IPS DF 6.9 (cell line): ENCODE data around the gene ATG101.
"Not testable (repeated sequence)": the region's sequence is repeated elsewhere in the genome, so short reads cannot be mapped to it uniquely, and the experiment has no call there.

Experiments used
- DNase-seq: peaks from one replicate; pipeline ENCODE4 v3.0.0-alpha.2; 2013; ENCODE audit warnings: low read depth, low spot score
- H3K27ac ChIP-seq: one replicate; pipeline ENCODE4 v1.5.1; 2013; ENCODE audit warnings: low read length, control low read depth
- H3K27me3 ChIP-seq: 2 replicates; pipeline ENCODE4 v1.6.1; 2013; ENCODE audit warnings: mild to moderate bottlenecking, low read length; ENCODE audit not compliant: control insufficient read depth, insufficient read depth
- H3K36me3 ChIP-seq: 2 replicates; pipeline ENCODE4 v1.6.1; 2013; ENCODE audit warnings: low read length; ENCODE audit not compliant: control insufficient read depth, insufficient read depth
- H3K4me1 ChIP-seq: 2 replicates; pipeline ENCODE4 v1.6.1; 2013; ENCODE audit warnings: low read length; ENCODE audit not compliant: control insufficient read depth, insufficient read depth
- H3K4me3 ChIP-seq: 2 replicates; pipeline ENCODE4 v1.5.1; 2013; ENCODE audit warnings: mild to moderate bottlenecking, low read length
- H3K9me3 ChIP-seq: 2 replicates; pipeline ENCODE4 v1.6.1; 2013; ENCODE audit warnings: low read length, inconsistent platforms; ENCODE audit not compliant: control insufficient read depth, insufficient read depth
- WGBS: extraction: QIAGEN DNeasy Blood & Tissue Kit; methylation state at CpG from one replicate; pipeline ENCODE4 v1.1.7; 2013; ENCODE audit warnings: mixed read lengths, missing lambda C conversion rate; ENCODE audit not compliant: insufficient read length, insufficient coverage; 5-methylcytosine and 5-hydroxymethylcytosine counted together

Gene ATG101

DNA sequence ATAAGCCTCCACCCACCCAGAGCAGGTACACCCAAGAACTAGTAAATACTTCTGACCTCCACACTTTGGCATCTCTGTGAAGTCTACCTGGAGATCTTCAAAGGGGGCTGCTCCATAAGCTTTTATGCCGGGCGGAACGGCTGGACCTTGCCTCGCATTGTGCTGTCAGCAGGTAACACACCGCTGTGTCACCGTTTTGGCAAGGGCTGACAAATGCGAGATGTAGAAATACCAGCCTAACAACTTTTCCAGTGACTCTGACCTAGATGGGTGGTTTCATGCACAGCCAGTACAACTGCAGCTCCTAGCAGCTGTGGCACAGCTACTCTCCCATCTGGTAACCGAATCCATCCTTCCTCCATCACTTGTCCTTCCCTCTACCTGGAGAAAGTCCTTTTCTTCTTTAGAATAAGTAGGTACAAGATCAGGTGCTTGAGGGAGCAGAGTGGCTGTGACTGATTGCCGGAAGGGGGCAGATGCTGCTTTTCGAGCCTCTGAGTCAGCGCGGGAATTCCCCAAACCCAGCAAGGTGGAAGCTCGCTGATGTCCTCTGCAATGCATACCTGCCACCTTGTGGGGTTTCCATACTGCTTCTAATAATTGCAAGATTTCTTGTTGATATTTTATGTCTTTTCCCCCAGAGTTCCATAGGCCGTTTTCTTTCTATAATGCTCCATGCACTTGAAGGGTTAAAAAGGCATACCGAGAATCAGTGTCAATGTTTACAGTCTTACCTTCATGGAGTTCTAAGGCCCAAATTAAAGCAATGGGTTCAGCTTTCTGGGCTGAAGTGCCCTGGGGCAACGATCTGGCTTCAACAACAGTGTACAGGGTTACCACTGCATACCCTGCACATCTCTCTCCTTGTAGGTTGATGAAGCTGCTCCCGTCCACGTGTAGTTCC is 46.7 kb downstream of the ATG101 start:
- WGBS, result no CpG with 5 or more reads among the region's 18 CpGs
- not testable (repeated sequence) for H3K36me3 ChIP-seq, DNase-seq, H3K9me3 ChIP-seq, H3K27me3 ChIP-seq, H3K4me1 ChIP-seq, H3K27ac ChIP-seq, H3K4me3 ChIP-seq

DNA sequence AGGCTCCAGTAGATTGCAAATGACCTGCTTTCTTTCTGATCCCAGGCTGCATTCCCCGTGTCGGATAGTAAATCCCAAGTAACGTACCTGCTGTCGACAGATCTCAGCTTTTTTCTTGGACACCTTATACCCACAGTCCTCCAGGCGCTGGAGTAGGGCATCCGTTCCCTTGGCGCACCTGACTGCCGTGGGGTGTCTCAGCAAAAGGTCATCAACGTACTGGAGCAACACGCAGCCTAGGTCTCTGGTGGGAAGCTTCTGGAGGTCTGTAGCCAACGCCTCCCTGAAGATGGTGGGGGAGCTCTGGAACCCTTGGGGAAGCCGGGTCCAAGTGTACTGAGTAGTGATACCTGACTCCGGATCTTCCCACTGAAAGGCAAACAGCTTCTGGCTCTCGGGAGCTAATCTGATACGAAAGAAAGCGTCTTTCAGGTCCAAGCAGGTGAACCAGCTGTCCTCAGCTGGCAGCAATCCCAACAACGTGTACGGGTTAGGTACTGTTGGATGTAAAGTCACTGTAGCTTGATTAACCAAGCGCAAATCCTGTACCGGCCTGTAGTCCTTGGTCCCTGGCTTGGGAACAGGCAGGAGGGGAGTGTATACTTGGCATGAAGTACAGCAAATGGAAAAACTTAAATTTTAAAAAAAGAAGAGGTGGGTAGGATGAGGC is 48.2 kb downstream of the ATG101 start:
- not testable (repeated sequence) for H3K27ac ChIP-seq, H3K36me3 ChIP-seq, H3K9me3 ChIP-seq, H3K27me3 ChIP-seq, H3K4me3 ChIP-seq, DNase-seq
- WGBS, result no CpG with 5 or more reads among the region's 20 CpGs
- peaks cover 14% of the 10 kb centered on the region for H3K4me1 ChIP-seq

GRCh38 chr12:52119398-52120254 is 49.8 kb downstream of the ATG101 start:
- Histone ChIP-seq H3K4me1 (peaks cover 17% of the 10 kb centered on the region), H3K4me3 (no peak overlapping the region), H3K27ac (no peak overlapping the region), H3K27me3 (no peaks in the 10 kb centered on the region), H3K36me3 (no peaks in the 10 kb centered on the region), H3K9me3 (no peaks in the 10 kb centered on the region)
- DNase-seq, result no peak
- no CpG with 5 or more reads among the region's 23 CpGs for WGBS

DNA sequence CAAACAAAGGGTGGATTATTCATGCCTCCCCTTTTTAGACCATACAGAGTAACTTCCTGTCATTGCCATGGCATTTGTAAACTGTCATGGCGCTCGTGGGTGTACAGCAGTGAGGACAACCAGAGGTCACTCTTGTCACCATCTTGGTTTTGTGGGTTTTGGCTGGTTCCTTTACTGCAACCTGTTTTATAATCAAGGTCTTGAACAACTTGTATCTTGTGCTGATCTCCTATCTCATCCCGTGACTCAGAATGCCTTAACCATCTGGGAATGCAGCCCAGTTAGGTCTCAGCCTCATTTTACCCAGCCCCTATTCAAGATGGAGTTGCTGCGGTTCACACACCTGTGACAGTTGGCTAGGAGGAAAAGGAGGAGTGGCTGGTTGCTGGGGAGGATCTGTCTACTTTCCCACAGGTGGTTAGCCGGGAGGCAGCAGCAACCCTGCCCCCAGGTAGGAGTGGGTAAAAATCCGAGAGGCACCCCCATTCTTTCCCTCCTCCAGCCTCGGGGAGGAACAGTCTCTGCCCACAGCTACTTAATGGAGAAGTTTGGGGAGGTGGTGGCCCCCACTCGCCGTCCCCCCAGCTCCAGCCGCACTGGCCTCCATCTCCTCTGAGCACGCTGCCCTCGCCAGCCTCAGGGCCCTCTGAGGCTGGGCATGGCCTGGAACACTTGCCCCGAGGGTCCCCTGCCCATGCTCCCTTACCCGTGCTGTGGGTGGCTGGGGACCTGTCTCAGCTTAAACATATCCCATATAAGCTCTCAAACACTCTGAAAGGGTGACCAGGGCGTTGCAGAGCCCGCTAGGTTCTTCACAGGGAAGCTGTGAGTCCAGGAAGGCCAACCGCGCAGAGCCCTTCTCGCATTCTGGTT is 51.4 kb downstream of the ATG101 start:
- no peaks in the 10 kb centered on the region for H3K36me3 ChIP-seq
- peaks cover 29% of the 10 kb centered on the region for H3K4me1 ChIP-seq
- no peak overlapping the region for H3K4me3 ChIP-seq
- H3K27me3 ChIP-seq, result no peaks in the 10 kb centered on the region
- H3K9me3 ChIP-seq, result no peaks in the 10 kb centered on the region
- WGBS, result no CpG with 5 or more reads among the region's 19 CpGs
- no peak for DNase-seq
- H3K27ac ChIP-seq, result no peak overlapping the region

- no CpG with 5 or more reads among the region's 18 CpGs for WGBS
- Histone ChIP-seq H3K36me3 (no peaks in the 10 kb centered on the region), H3K27ac (no peak overlapping the region), H3K4me1 (peaks cover 29% of the 10 kb centered on the region), H3K4me3 (no peak overlapping the region), H3K27me3 (no peaks in the 10 kb centered on the region), H3K9me3 (no peaks in the 10 kb centered on the region)
- no peak for DNase-seq
Observed at GRCh38 chr12:52121824-52122539, 52.2 kb downstream of the ATG101 start.

GRCh38 chr12:52122540-52122871 is 52.7 kb downstream of the ATG101 start:
- DNase-seq, result no peak
- WGBS, result no CpG with 5 or more reads among the region's 4 CpGs

GRCh38 chr12:52122904-52123303 is 53.1 kb downstream of the ATG101 start:
- WGBS, result no CpG with 5 or more reads among the region's 7 CpGs
- no peak overlapping the region for H3K4me3 ChIP-seq
- H3K4me1 ChIP-seq, result peaks cover 30% of the 10 kb centered on the region
- H3K36me3 ChIP-seq, result no peaks in the 10 kb centered on the region
- no peaks in the 10 kb centered on the region for H3K27me3 ChIP-seq
- H3K9me3 ChIP-seq, result no peaks in the 10 kb centered on the region
- no peak overlapping the region for H3K27ac ChIP-seq
- no peak for DNase-seq

More at GRCh38 chr12:52122540-52122871, 52.7 kb downstream of the ATG101 start:
- Histone ChIP-seq H3K27me3 (no peaks in the 10 kb centered on the region), H3K4me1 (peaks cover 30% of the 10 kb centered on the region), H3K4me3 (no peak overlapping the region), H3K9me3 (no peaks in the 10 kb centered on the region), H3K27ac (no peak overlapping the region), H3K36me3 (no peaks in the 10 kb centered on the region)

DNA sequence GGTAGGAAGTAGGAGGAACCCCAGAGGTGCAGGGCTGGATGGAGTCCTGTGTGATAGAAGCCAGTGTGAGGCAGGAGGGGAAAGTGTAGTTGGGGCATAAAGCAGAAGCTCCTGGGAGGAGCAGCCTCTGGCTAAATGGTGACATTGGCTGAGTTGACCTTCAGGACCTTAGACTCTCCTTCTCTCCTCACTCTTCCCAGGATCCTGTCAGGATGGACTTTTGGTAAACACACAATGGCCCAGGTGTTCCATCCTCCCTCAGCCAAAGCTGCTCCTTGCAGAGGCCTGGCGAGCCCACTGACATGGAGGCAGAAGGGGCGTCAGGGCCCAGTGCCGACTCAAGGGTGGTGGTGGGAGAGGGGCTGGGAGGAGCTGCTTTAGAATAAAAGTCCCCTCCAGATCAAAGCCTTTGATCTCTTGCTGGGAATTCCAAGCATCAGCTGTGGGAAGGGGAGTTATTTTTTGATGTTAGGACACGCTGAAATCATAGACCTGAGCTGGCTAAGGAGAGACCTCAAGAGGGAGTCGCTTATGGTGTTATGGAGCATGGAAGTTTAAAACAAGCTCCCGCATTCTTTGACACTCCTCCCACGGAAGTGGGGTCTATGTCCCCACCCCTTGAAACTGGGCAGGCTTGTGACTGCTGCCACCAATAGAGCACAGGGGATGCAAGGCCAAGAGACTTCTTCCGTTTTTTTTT is 53.9 kb downstream of the ATG101 start:
- no peak for DNase-seq
- H3K36me3 ChIP-seq, result no peaks in the 10 kb centered on the region
- no peak overlapping the region for H3K27ac ChIP-seq
- no peaks in the 10 kb centered on the region for H3K9me3 ChIP-seq
- peaks cover 30% of the 10 kb centered on the region for H3K4me1 ChIP-seq
- no peaks in the 10 kb centered on the region for H3K27me3 ChIP-seq
- no peak overlapping the region for H3K4me3 ChIP-seq
- no CpG with 5 or more reads among the region's 8 CpGs for WGBS

GRCh38 chr12:52125476-52125900 is 55.7 kb downstream of the ATG101 start:
- DNase-seq, result no peak
- Histone ChIP-seq H3K4me1 (peaks cover 25% of the 10 kb centered on the region), H3K4me3 (no peak overlapping the region), H3K27me3 (no peaks in the 10 kb centered on the region), H3K36me3 (no peaks in the 10 kb centered on the region), H3K9me3 (no peaks in the 10 kb centered on the region), H3K27ac (peak overlapping the region; percentile 75)
- WGBS, result no CpG with 5 or more reads among the region's 6 CpGs
